GM12892 (cell line): ENCODE measurements around the gene PIEZO1.

Experiments used
- POLR2A ChIP-seq: IDR thresholded peaks from 2 replicates; pipeline ENCODE4 v1.6.1; 2011; ENCODE audit warnings: low read depth, low read length, control low read depth
- POLR2AphosphoS5 ChIP-seq: IDR thresholded peaks from 2 replicates; pipeline ENCODE4 v1.6.1; 2011; ENCODE audit warnings: low read depth, low read length, control low read depth

DNA sequence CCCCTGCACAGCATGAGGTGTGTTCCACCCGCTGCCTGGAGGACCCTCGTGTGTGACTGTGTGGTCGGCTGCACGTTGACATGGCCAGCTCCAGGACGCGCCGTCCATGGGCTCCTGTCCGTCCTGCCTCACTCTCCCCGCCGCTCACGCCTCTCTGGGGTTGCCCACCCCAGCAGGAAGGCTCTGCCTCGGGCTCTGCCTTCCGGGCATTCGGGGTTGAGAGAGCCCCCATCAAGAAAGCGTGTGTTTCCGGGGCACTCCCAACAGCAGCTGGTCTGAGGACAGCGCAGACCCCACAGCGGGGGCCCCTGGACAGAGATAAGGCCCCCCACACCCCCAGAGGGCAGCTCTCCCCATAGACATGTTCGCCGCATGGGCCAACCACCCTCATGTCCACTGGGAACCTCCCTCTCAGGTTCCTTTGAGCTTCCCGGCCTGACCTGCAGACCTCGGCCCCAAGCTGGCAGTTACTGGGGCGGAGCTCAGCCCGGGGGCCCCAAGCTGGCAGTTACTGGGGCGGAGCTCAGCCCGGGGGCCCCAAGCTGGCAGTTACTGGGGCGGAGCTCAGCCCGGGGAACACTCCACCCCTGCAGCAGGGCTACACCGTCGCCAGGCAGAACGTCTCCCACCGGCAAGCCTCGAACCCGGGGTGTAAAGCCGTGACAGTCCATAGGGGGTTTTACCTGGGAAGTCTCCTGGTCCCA, 8.4 kb upstream of the PIEZO1 start:
- TF ChIP-seq POLR2A: no peak
- no peak for TF ChIP-seq POLR2AphosphoS5
